Measurements from ENCODE around the gene RPL19. TPM values are rescaled to one million over a fixed set of nuclear protein-coding genes. Genes with fewer than 3 reads are reported as not detected.

Gene RPL19
- total and polyA plus RNA-seq, 2 experiments from 2014 or later: 1,594 to 2,627 TPM

GRCh38 chr17:39153599-39154051, 46.5 kb upstream of the RPL19 start:
- Histone ChIP-seq H3K79me2 (replicated peaks; ENCODE audit: insufficient read depth) (no peaks in the 10 kb centered on the region), H3K27ac (ENCODE audit: low read depth) (no peak overlapping the region), H3K4me1 (ENCODE audit: insufficient read depth) (peaks cover 3% of the 10 kb centered on the region; the same call in 1 of the 2 replicates), H3K36me3 (ENCODE audit: insufficient read depth) (no peaks in the 10 kb centered on the region), H3K9me2 (ENCODE audit: insufficient read depth) (no peaks in the 10 kb centered on the region), H2AFZ (peak overlapping the region; percentile 96), H3K27me3 (ENCODE audit: insufficient read depth) (peaks cover 36% of the 10 kb centered on the region), H3K4me2 (peak overlapping the region; percentile 79), H4K20me1 (replicated peaks; ENCODE audit: insufficient read depth) (no peaks in the 10 kb centered on the region), H3F3A (replicated peaks; ENCODE audit: low read depth) (no peaks in the 10 kb centered on the region), H3K4me3 (peak overlapping the region; percentile 90)
- ATAC-seq: peak; percentile 33
- Mint-ChIP-seq H3K4me1 (peaks cover 19% of the 10 kb centered on the region), H3K4me3 (peak overlapping the region; percentile 97), H3K27me3 (ENCODE audit: insufficient read depth, low read depth, poor library complexity) (peaks cover 61% of the 10 kb centered on the region), H3K36me3 (ENCODE audit: low read depth) (peaks cover 9% of the 10 kb centered on the region), H3K27ac (no peak overlapping the region), H3K9me3 (peaks cover 13% of the 10 kb centered on the region)
- no peak for TF ChIP-seq NANOG (IDR thresholded peaks at IDR 0.05; ENCODE audit: borderline replicate concordance)
- 0 out of 2 replicates have a peak, but pooled peaks have one; percentile 34 for TF ChIP-seq ETS1 (IDR thresholded peaks at IDR 0.05)
- peak; percentile 78 for DNase-seq (ENCODE audit: low spot score)

GRCh38 chr17:39155654-39156053, 44.4 kb upstream of the RPL19 start:
- no peak overlapping the region for H3K27ac Mint-ChIP-seq
- TF ChIP-seq NANOG (IDR thresholded peaks at IDR 0.05; ENCODE audit: borderline replicate concordance) (no peak), CREB1 (CRISPR knock-in tag; IDR thresholded peaks at IDR 0.05; ENCODE audit: low read depth) (no peak), EZH2 (IDR thresholded peaks at IDR 0.05; ENCODE audit: low read depth, unreplicated experiment) (no peak), POLR2AphosphoS5 (IDR thresholded peaks at IDR 0.05; ENCODE audit: low read depth) (no peak), EZH2phosphoT487 (IDR thresholded peaks at IDR 0.05; ENCODE audit: unreplicated experiment) (no peak), ZNF114 (CRISPR knock-in tag; IDR thresholded peaks at IDR 0.05) (no peak), ETS1 (IDR thresholded peaks at IDR 0.05) (no peak), CTCF (conservative IDR thresholded peaks at IDR 0.05; ENCODE audit: low read depth in 2 of 2) (no peak), STAT1 (IDR thresholded peaks at IDR 0.05; ENCODE audit: unreplicated experiment) (no peak)
- Histone ChIP-seq H3K9me2 (ENCODE audit: insufficient read depth) (no peaks in the 10 kb centered on the region), H2AFZ (peak overlapping the region; percentile 38; the same call in 1 of the 2 replicates), H3K36me3 (ENCODE audit: insufficient read depth) (no peaks in the 10 kb centered on the region), H3K4me2 (no peak overlapping the region), H3K79me2 (replicated peaks; ENCODE audit: insufficient read depth) (no peaks in the 10 kb centered on the region), H3F3A (replicated peaks; ENCODE audit: low read depth) (no peaks in the 10 kb centered on the region), H3K4me3 (no peak overlapping the region), H3K4me1 (ENCODE audit: insufficient read depth) (peaks cover 2% of the 10 kb centered on the region; the same call in 1 of the 2 replicates), H3K27me3 (ENCODE audit: insufficient read depth) (peaks cover 18% of the 10 kb centered on the region), H3K27ac (ENCODE audit: low read depth) (no peak overlapping the region), H4K20me1 (replicated peaks; ENCODE audit: insufficient read depth) (no peaks in the 10 kb centered on the region)
- H3K4me3 Mint-ChIP-seq: no peak overlapping the region
- peaks cover 14% of the 10 kb centered on the region for H3K4me1 Mint-ChIP-seq
- ATAC-seq: no peak
- H3K9me3 Mint-ChIP-seq: peaks cover 13% of the 10 kb centered on the region
- no peak for DNase-seq (ENCODE audit: low spot score)
- peaks cover 49% of the 10 kb centered on the region for H3K27me3 Mint-ChIP-seq (ENCODE audit: insufficient read depth, low read depth, poor library complexity)
- H3K36me3 Mint-ChIP-seq (ENCODE audit: low read depth): peaks cover 9% of the 10 kb centered on the region
